GM23338 (cell line): ENCODE results near the gene DENND1B. TPM values are rescaled to one million over a fixed set of nuclear protein-coding genes. Genes with fewer than 3 reads are reported as not detected.

Experiments
- ATAC-seq: fragments of 200-7000 bp; cut with Tn5 transposase; 3 replicates; pipeline ENCODE4 v1.9.1; 2020
- DNase-seq: peaks from one replicate; pipeline ENCODE4 v3.0.0-alpha.2; 2015; ENCODE audit warnings: low spot score
- H2AFZ ChIP-seq: fragments of 200-600 bp; sonication (generic); 2 replicates; pipeline ENCODE4 v1.8.0; 2016; ENCODE audit warnings: antibody characterized with exemption, mild to moderate bottlenecking, moderate library complexity
- H3F3A ChIP-seq: fragments of 200-600 bp; sonication (generic); replicated peaks from 2 replicates; pipeline ENCODE4 v1.8.0; 2017; ENCODE audit warnings: antibody characterized with exemption, mixed run types, low read depth
- H3K27ac ChIP-seq: fragments of 200-600 bp; sonication (generic); 2 replicates; pipeline ENCODE4 v1.6.1; 2016; ENCODE audit warnings: low read depth
- H3K27me3 ChIP-seq: fragments of 200-600 bp; sonication (generic); 2 replicates; pipeline ENCODE4 v1.8.0; 2016; ENCODE audit warnings: mild to moderate bottlenecking, mixed run types, moderate library complexity; ENCODE audit not compliant: insufficient read depth
- H3K36me3 ChIP-seq: fragments of 200-600 bp; sonication (generic); 2 replicates; pipeline ENCODE4 v1.8.0; 2016; ENCODE audit warnings: mild to moderate bottlenecking; ENCODE audit not compliant: insufficient read depth
- H3K4me1 ChIP-seq: fragments of 200-600 bp; sonication (generic); 2 replicates; pipeline ENCODE4 v1.8.0; 2016; ENCODE audit warnings: mild to moderate bottlenecking, moderate library complexity; ENCODE audit not compliant: insufficient read depth
- H3K4me2 ChIP-seq: fragments of 200-600 bp; sonication (generic); 2 replicates; pipeline ENCODE4 v1.7.1; 2017; ENCODE audit warnings: mixed run types
- H3K4me3 ChIP-seq: fragments of 200-600 bp; sonication (generic); 2 replicates; pipeline ENCODE4 v1.6.1; 2016; ENCODE audit warnings: mixed run types
- H3K79me2 ChIP-seq: fragments of 200-600 bp; sonication (generic); replicated peaks from 2 replicates; pipeline ENCODE4 v1.8.0; 2017; ENCODE audit warnings: mild to moderate bottlenecking; ENCODE audit not compliant: insufficient read depth
- H3K9me2 ChIP-seq: fragments of 200-600 bp; sonication (generic); 2 replicates; pipeline ENCODE4 v1.8.0; 2017; ENCODE audit not compliant: insufficient read depth
- H4K20me1 ChIP-seq: fragments of 200-600 bp; sonication (generic); replicated peaks from 2 replicates; pipeline ENCODE4 v1.8.0; 2017; ENCODE audit warnings: mild to moderate bottlenecking; ENCODE audit not compliant: insufficient read depth
- H3K27ac Mint-ChIP-seq: 2 replicates; pipeline ENCODE4 v1.8.0; 2020; ENCODE audit warnings: inconsistent platforms, mild to moderate bottlenecking, moderate library complexity, mixed read lengths
- H3K27me3 Mint-ChIP-seq: 3 replicates; pipeline ENCODE4 v1.8.0; 2022; ENCODE audit warnings: low read depth, mild to moderate bottlenecking, moderate library complexity, mixed read lengths, inconsistent platforms; ENCODE audit not compliant: insufficient read depth, poor library complexity
- H3K36me3 Mint-ChIP-seq: 3 replicates; pipeline ENCODE4 v1.8.0; 2021; ENCODE audit warnings: low read depth, mild to moderate bottlenecking, inconsistent platforms, moderate library complexity, mixed read lengths
- H3K4me1 Mint-ChIP-seq: 3 replicates; pipeline ENCODE4 v1.8.0; 2020; ENCODE audit warnings: mild to moderate bottlenecking, inconsistent platforms, mixed read lengths
- H3K4me3 Mint-ChIP-seq: 3 replicates; pipeline ENCODE4 v1.8.0; 2021; ENCODE audit warnings: moderate library complexity, mild to moderate bottlenecking, inconsistent platforms, mixed read lengths
- H3K9me3 Mint-ChIP-seq: 3 replicates; pipeline ENCODE4 v1.8.0; 2020; ENCODE audit warnings: moderate library complexity, mild to moderate bottlenecking, inconsistent platforms, mixed read lengths
- CREB1 ChIP-seq: fragments of 250-450 bp; sonication (Bioruptor Pico); IDR thresholded peaks from 2 replicates; pipeline ENCODE4 v1.5.0; 2020; ENCODE audit warnings: low read depth, mild to moderate bottlenecking, moderate library complexity
- EZH2 ChIP-seq: fragments of 200-600 bp; sonication (generic); IDR thresholded peaks from one replicate; pipeline ENCODE4 v1.8.0; 2017; ENCODE audit warnings: antibody characterized with exemption, mild to moderate bottlenecking, low read depth; ENCODE audit not compliant: unreplicated experiment
- EZH2phosphoT487 ChIP-seq: fragments of 200-600 bp; sonication (generic); IDR thresholded peaks from one replicate; pipeline ENCODE4 v1.8.1; 2018; ENCODE audit warnings: antibody characterized with exemption; ENCODE audit not compliant: unreplicated experiment
- JUNB ChIP-seq: IDR thresholded peaks from one replicate; pipeline ENCODE4 v1.6.1; 2016; ENCODE audit warnings: antibody characterized with exemption; ENCODE audit not compliant: unreplicated experiment
- POLR2AphosphoS5 ChIP-seq: IDR thresholded peaks from 2 replicates; pipeline ENCODE4 v1.6.1; 2016; ENCODE audit warnings: antibody characterized with exemption, low read depth
- STAT1 ChIP-seq: IDR thresholded peaks from one replicate; pipeline ENCODE4 v1.6.1; 2016; ENCODE audit warnings: antibody characterized with exemption; ENCODE audit not compliant: unreplicated experiment
- ZNF114 ChIP-seq: fragments of 250-450 bp; sonication (Bioruptor Pico); IDR thresholded peaks from 2 replicates; pipeline ENCODE4 v1.5.0; 2020; ENCODE audit warnings: mild to moderate bottlenecking, moderate library complexity
- ZNF331 ChIP-seq: fragments of 250-450 bp; sonication (Bioruptor Pico); IDR thresholded peaks from 2 replicates; pipeline ENCODE4 v1.5.0; 2020; ENCODE audit warnings: low read depth, mild to moderate bottlenecking, moderate library complexity
- polyA plus RNA-seq: library from polyadenylated mRNA; unstranded; fragments of >200 nt; fragmentation: Nextera tagmentation; extraction: Ambion mirVana; gene quantifications from 2 replicates; pipeline ENCODE4 v1.2.1, GENCODE V29; 2016
- total RNA-seq: library from RNA; depleted of rRNA; stranded (reverse); fragments of >200 nt; shearing (Covaris generic); gene quantifications from 2 replicates; pipeline ENCODE4 v1.2.3, GENCODE V29; 2014
- TF ChIP-seq, protein P1 (sequence below): fragments of 250-450 bp; sonication (Bioruptor Pico); IDR thresholded peaks from 2 replicates; pipeline ENCODE4 v1.5.0; 2020; ENCODE audit warnings: mild to moderate bottlenecking, moderate library complexity

DENND1B gene
- total and polyA plus RNA-seq, 2 experiments from 2014 or later, result 4.3 to 5.2 TPM

DNA sequence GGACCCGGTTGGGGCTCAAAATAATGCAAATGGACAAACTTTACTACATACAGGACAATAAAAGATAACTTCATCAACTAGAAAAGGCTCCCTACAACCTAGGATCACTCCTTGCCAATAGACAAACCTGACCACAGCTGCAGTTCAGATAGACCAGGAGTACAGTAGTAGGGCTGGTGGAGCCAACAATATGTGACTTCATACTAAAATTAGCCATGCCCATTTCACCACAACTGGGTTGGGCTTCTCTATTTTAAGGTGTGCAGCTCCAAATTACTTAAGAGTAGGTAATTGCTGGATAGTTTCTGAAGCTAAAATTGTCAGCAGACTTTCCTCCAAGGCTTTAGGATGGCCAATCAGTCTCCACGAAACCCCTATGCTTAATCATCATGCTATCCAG lies 3.9 kb downstream of the DENND1B start:
- Histone ChIP-seq H3K9me2 (no peaks in the 10 kb centered on the region), H3K27me3 (peaks cover 23% of the 10 kb centered on the region), H3K4me1 (peaks cover 19% of the 10 kb centered on the region), H3K36me3 (no peaks in the 10 kb centered on the region), H3K79me2 (no peaks in the 10 kb centered on the region; the same call in 1 of the 2 replicates), H3K4me2 (no peak overlapping the region), H3K27ac (no peak overlapping the region), H4K20me1 (no peaks in the 10 kb centered on the region), H2AFZ (no peak overlapping the region), H3K4me3 (no peak overlapping the region), H3F3A (no peaks in the 10 kb centered on the region)
- Mint-ChIP-seq H3K4me1 (peaks cover 28% of the 10 kb centered on the region), H3K27ac (no peak overlapping the region), H3K27me3 (peaks cover 2% of the 10 kb centered on the region), H3K4me3 (no peak overlapping the region), H3K36me3 (no peaks in the 10 kb centered on the region), H3K9me3 (no peaks in the 10 kb centered on the region)
- no peak for DNase-seq
- ATAC-seq, result no peak
- TF ChIP-seq ZNF331, result no peak

DNA sequence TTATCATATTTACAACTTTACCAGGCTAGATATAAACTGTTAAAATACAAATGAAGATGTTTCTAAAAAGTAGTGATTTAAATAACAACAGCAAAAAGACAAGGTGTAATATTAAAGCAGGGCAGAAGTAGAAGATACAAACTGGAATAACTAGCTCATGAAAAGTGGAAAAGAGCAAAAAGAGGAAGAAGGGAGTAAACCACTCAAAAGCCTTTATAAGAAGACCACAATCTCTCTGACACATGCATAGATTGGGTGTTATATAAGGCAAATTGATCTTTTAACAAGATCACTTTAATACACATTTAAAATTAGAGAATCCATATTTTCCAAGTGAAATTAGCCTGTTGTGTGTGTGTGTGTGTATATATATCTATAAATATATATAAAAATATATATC lies 5.0 kb downstream of the DENND1B start:
- H3K9me3 Mint-ChIP-seq, result no peaks in the 10 kb centered on the region
- Histone ChIP-seq H3K9me2 (no peaks in the 10 kb centered on the region), H3K27me3 (peaks cover 13% of the 10 kb centered on the region), H3K4me3 (no peak overlapping the region), H3K4me2 (no peak overlapping the region), H4K20me1 (no peaks in the 10 kb centered on the region; the same call in 1 of the 2 replicates), H3K79me2 (no peaks in the 10 kb centered on the region; the same call in 1 of the 2 replicates), H3K36me3 (no peaks in the 10 kb centered on the region), H2AFZ (no peak overlapping the region), H3F3A (no peaks in the 10 kb centered on the region), H3K27ac (no peak overlapping the region), H3K4me1 (peaks cover 12% of the 10 kb centered on the region)
- no peaks in the 10 kb centered on the region for H3K36me3 Mint-ChIP-seq
- TF ChIP-seq EZH2phosphoT487, result no peak
- TF ChIP-seq CREB1, result no peak
- no peak for TF ChIP-seq STAT1
- H3K4me1 Mint-ChIP-seq, result peaks cover 21% of the 10 kb centered on the region
- H3K27me3 Mint-ChIP-seq, result no peaks in the 10 kb centered on the region
- no peak overlapping the region for H3K27ac Mint-ChIP-seq
- no peak for DNase-seq
- ATAC-seq, result no peak
- no peak overlapping the region for H3K4me3 Mint-ChIP-seq

DNA sequence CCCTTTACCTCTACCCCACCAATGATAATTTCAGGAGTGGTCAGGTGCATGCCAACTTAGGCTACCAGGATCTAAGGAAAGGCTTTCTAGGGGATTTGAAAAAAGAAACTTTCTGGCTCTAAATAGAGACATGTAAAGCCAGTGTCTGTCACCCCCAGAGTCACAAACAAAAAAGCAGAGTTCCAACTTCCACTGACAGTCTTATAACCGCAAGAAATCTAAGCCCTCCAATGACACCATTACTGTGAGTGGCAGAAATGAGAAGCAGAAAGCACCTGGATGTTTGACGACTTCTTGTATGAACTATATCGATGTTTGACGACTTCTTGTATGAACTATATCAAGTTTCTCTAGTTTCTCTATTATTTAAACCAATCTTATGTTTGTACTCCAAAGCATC lies 6.0 kb downstream of the DENND1B start:
- H2AFZ ChIP-seq, result no peak overlapping the region
- no peak for DNase-seq
- no peak overlapping the region for H3K27ac Mint-ChIP-seq
- no peaks in the 10 kb centered on the region for H3K36me3 ChIP-seq
- H3K9me2 ChIP-seq, result no peaks in the 10 kb centered on the region
- ATAC-seq, result no peak
- no peaks in the 10 kb centered on the region for H3K27me3 Mint-ChIP-seq
- no peaks in the 10 kb centered on the region; the same call in 1 of the 2 replicates for H3K79me2 ChIP-seq
- no peaks in the 10 kb centered on the region for H3K9me3 Mint-ChIP-seq
- no peak overlapping the region for H3K4me2 ChIP-seq
- H3K4me3 ChIP-seq, result no peak overlapping the region
- peaks cover 18% of the 10 kb centered on the region for H3K4me1 Mint-ChIP-seq
- no peak overlapping the region for H3K4me3 Mint-ChIP-seq
- no peak overlapping the region for H3K27ac ChIP-seq
- no peaks in the 10 kb centered on the region for H3F3A ChIP-seq
- no peaks in the 10 kb centered on the region for H3K36me3 Mint-ChIP-seq
- no peaks in the 10 kb centered on the region; the same call in 1 of the 2 replicates for H4K20me1 ChIP-seq
- H3K4me1 ChIP-seq, result peaks cover 10% of the 10 kb centered on the region
- H3K27me3 ChIP-seq, result peaks cover 10% of the 10 kb centered on the region
- TF ChIP-seq EZH2, result no peak
- TF ChIP-seq, protein P1, sequence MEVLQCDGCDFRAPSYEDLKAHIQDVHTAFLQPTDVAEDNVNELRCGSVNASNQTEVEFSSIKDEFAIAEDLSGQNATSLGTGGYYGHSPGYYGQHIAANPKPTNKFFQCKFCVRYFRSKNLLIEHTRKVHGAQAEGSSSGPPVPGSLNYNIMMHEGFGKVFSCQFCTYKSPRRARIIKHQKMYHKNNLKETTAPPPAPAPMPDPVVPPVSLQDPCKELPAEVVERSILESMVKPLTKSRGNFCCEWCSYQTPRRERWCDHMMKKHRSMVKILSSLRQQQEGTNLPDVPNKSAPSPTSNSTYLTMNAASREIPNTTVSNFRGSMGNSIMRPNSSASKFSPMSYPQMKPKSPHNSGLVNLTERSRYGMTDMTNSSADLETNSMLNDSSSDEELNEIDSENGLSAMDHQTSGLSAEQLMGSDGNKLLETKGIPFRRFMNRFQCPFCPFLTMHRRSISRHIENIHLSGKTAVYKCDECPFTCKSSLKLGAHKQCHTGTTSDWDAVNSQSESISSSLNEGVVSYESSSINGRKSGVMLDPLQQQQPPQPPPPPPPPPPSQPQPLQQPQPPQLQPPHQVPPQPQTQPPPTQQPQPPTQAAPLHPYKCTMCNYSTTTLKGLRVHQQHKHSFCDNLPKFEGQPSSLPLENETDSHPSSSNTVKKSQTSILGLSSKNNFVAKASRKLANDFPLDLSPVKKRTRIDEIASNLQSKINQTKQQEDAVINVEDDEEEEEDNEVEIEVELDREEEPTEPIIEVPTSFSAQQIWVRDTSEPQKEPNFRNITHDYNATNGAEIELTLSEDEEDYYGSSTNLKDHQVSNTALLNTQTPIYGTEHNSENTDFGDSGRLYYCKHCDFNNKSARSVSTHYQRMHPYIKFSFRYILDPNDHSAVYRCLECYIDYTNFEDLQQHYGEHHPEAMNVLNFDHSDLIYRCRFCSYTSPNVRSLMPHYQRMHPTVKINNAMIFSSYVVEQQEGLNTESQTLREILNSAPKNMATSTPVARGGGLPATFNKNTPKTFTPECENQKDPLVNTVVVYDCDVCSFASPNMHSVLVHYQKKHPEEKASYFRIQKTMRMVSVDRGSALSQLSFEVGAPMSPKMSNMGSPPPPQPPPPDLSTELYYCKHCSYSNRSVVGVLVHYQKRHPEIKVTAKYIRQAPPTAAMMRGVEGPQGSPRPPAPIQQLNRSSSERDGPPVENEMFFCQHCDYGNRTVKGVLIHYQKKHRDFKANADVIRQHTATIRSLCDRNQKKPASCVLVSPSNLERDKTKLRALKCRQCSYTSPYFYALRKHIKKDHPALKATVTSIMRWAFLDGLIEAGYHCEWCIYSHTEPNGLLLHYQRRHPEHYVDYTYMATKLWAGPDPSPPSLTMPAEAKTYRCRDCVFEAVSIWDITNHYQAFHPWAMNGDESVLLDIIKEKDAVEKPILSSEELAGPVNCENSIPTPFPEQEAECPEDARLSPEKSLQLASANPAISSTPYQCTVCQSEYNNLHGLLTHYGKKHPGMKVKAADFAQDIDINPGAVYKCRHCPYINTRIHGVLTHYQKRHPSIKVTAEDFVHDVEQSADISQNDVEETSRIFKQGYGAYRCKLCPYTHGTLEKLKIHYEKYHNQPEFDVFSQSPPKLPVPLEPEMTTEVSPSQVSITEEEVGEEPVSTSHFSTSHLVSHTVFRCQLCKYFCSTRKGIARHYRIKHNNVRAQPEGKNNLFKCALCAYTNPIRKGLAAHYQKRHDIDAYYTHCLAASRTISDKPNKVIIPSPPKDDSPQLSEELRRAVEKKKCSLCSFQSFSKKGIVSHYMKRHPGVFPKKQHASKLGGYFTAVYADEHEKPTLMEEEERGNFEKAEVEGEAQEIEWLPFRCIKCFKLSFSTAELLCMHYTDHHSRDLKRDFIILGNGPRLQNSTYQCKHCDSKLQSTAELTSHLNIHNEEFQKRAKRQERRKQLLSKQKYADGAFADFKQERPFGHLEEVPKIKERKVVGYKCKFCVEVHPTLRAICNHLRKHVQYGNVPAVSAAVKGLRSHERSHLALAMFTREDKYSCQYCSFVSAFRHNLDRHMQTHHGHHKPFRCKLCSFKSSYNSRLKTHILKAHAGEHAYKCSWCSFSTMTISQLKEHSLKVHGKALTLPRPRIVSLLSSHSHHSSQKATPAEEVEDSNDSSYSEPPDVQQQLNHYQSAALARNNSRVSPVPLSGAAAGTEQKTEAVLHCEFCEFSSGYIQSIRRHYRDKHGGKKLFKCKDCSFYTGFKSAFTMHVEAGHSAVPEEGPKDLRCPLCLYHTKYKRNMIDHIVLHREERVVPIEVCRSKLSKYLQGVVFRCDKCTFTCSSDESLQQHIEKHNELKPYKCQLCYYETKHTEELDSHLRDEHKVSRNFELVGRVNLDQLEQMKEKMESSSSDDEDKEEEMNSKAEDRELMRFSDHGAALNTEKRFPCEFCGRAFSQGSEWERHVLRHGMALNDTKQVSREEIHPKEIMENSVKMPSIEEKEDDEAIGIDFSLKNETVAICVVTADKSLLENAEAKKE (CRISPR knock-in tag), result no peak
- no peak for TF ChIP-seq JUNB
- TF ChIP-seq EZH2phosphoT487, result no peak
- TF ChIP-seq ZNF331, result no peak
- TF ChIP-seq ZNF114, result no peak
- no peak for TF ChIP-seq POLR2AphosphoS5
- no peak for TF ChIP-seq CREB1
